Nephron progenitor cell (in vitro differentiated cells): ENCODE results near the gene LPP.
"Not testable (repeated sequence)": the region's sequence is repeated elsewhere in the genome, so short reads cannot be mapped to it uniquely, and the experiment has no call there.

ENCODE experiments used
- DNase-seq: peaks from one replicate; pipeline ENCODE4 v3.0.0; 2021
- H3K27ac Mint-ChIP-seq: 2 replicates; pipeline ENCODE4 v1.8.0; 2021; ENCODE audit warnings: mild to moderate bottlenecking, moderate library complexity, mixed read lengths
- H3K27me3 Mint-ChIP-seq: 2 replicates; pipeline ENCODE4 v1.8.0; 2021; ENCODE audit warnings: mild to moderate bottlenecking, low read depth, mixed read lengths; ENCODE audit not compliant: poor library complexity
- H3K36me3 Mint-ChIP-seq: 2 replicates; pipeline ENCODE4 v1.8.0; 2021; ENCODE audit warnings: low read depth, mixed read lengths
- H3K4me1 Mint-ChIP-seq: 2 replicates; pipeline ENCODE4 v1.8.0; 2021; ENCODE audit warnings: mixed read lengths
- H3K4me3 Mint-ChIP-seq: 2 replicates; pipeline ENCODE4 v1.8.0; 2021; ENCODE audit warnings: mild to moderate bottlenecking, moderate library complexity, mixed read lengths
- H3K9me3 Mint-ChIP-seq: 2 replicates; pipeline ENCODE4 v1.8.0; 2021; ENCODE audit warnings: mild to moderate bottlenecking, moderate library complexity, mixed read lengths
- CTCF ChIP-seq: fragments of 200-600 bp; sonication (generic); IDR thresholded peaks from 2 replicates; pipeline ENCODE4 v1.5.0; 2021; ENCODE audit warnings: antibody characterized with exemption

LPP gene

GRCh38 chr3:188437926-188438325 lies 284.0 kb downstream of the LPP start:
- TF ChIP-seq CTCF = no peak
- no peaks in the 10 kb centered on the region for H3K27me3 Mint-ChIP-seq
- H3K9me3 Mint-ChIP-seq = no peaks in the 10 kb centered on the region
- no peak overlapping the region for H3K4me3 Mint-ChIP-seq
- no peak overlapping the region for H3K27ac Mint-ChIP-seq
- peaks cover 6% of the 10 kb centered on the region for H3K4me1 Mint-ChIP-seq
- no peak for DNase-seq
- H3K36me3 Mint-ChIP-seq = peaks cover 20% of the 10 kb centered on the region

- Mint-ChIP-seq H3K4me3 (no peak overlapping the region), H3K9me3 (no peaks in the 10 kb centered on the region), H3K4me1 (peaks cover 6% of the 10 kb centered on the region), H3K36me3 (peaks cover 16% of the 10 kb centered on the region), H3K27me3 (no peaks in the 10 kb centered on the region), H3K27ac (peak overlapping the region; percentile 70)
- no peak for DNase-seq
- TF ChIP-seq CTCF = no peak
These were observed 285.1 kb downstream of the LPP start for GRCh38 chr3:188439080-188439479.

- no peaks in the 10 kb centered on the region for H3K27me3 Mint-ChIP-seq
- DNase-seq = no peak
- H3K4me3 Mint-ChIP-seq = no peak overlapping the region
- peaks cover 5% of the 10 kb centered on the region for H3K9me3 Mint-ChIP-seq
- no peak for TF ChIP-seq CTCF
- H3K27ac Mint-ChIP-seq = peak overlapping the region; percentile 19
- peaks cover 25% of the 10 kb centered on the region for H3K36me3 Mint-ChIP-seq
- H3K4me1 Mint-ChIP-seq = peaks cover 6% of the 10 kb centered on the region
These were observed 286.5 kb downstream of the LPP start for GRCh38 chr3:188440340-188440972.

GRCh38 chr3:188442430-188442829 lies 288.5 kb downstream of the LPP start:
- no peak for TF ChIP-seq CTCF
- no peak overlapping the region for H3K4me3 Mint-ChIP-seq

GRCh38 chr3:188445175-188445574 lies 291.2 kb downstream of the LPP start:
- H3K27ac Mint-ChIP-seq, DNase-seq, H3K4me1 Mint-ChIP-seq, H3K27me3 Mint-ChIP-seq, H3K4me3 Mint-ChIP-seq, H3K9me3 Mint-ChIP-seq: not testable (repeated sequence)
- peaks cover 29% of the 10 kb centered on the region for H3K36me3 Mint-ChIP-seq

More at GRCh38 chr3:188442430-188442829, 288.5 kb downstream of the LPP start:
- no peaks in the 10 kb centered on the region for H3K27me3 Mint-ChIP-seq
- DNase-seq = no peak
- H3K9me3 Mint-ChIP-seq = peaks cover 5% of the 10 kb centered on the region
- peaks cover 6% of the 10 kb centered on the region for H3K4me1 Mint-ChIP-seq
- peaks cover 29% of the 10 kb centered on the region for H3K36me3 Mint-ChIP-seq
- no peak overlapping the region for H3K27ac Mint-ChIP-seq

- Mint-ChIP-seq H3K9me3 (peaks cover 5% of the 10 kb centered on the region), H3K27ac (no peak overlapping the region), H3K4me1 (peaks cover under 1% of the 10 kb centered on the region), H3K4me3 (no peak overlapping the region), H3K36me3 (peaks cover 28% of the 10 kb centered on the region), H3K27me3 (no peaks in the 10 kb centered on the region)
- TF ChIP-seq CTCF = no peak
- no peak for DNase-seq
These were observed 292.1 kb downstream of the LPP start for GRCh38 chr3:188446014-188446413.
